Vagina (tissue), 2 donors: ENCODE data around the gene SMIM13.

Experiments
- POLR2A ChIP-seq, 2 donors: fragments of 450-650 bp; IDR thresholded peaks; one replicate each; pipeline ENCODE4 v1.6.1; 2017; ENCODE audit warnings: antibody characterized with exemption in 2 of 2, mild to moderate bottlenecking in 2 of 2, moderate library complexity in 2 of 2
- POLR2AphosphoS5 ChIP-seq, 2 donors: sonication (generic); formaldehyde crosslinking; IDR thresholded peaks; one replicate each; pipeline ENCODE4 v1.9.0; 2017; ENCODE audit warnings: antibody characterized with exemption in 2 of 2, mild to moderate bottlenecking in 2 of 2, low read depth in 1 of 2; ENCODE audit not compliant: insufficient read depth in 1 of 2
- TF ChIP-seq, protein P1 (sequence below), 3 experiments: fragments of 450-650 bp in 2 of 3; fragments of 200-600 bp in 1 of 3; sonication (generic) in 1 of 3; IDR thresholded peaks; one replicate each; pipeline ENCODE4 v1.5.1; 2017 to 2019; ENCODE audit warnings: antibody characterized with exemption in 3 of 3, mild to moderate bottlenecking in 2 of 3, moderate library complexity in 2 of 3

DNA sequence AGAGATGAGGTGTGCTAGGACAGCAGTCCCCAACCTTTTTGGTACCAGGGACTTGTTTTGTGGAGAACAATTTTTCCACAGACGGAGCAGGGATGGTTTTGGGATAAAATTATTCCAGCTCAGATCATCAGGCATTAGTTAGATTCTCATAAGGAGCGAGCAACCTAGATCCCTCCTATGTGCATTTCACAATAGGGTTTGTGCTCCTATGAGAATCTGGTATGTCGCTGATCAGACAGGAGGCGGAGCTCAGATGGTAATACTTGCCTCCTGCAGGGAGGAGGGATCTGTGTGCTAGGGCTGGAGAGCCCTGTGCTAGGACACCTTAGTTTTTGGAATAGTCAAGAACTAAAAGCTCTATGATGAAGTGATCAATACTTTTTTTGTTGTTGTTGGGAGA lies 2.5 kb downstream of the SMIM13 start:
- TF ChIP-seq, protein P1, sequence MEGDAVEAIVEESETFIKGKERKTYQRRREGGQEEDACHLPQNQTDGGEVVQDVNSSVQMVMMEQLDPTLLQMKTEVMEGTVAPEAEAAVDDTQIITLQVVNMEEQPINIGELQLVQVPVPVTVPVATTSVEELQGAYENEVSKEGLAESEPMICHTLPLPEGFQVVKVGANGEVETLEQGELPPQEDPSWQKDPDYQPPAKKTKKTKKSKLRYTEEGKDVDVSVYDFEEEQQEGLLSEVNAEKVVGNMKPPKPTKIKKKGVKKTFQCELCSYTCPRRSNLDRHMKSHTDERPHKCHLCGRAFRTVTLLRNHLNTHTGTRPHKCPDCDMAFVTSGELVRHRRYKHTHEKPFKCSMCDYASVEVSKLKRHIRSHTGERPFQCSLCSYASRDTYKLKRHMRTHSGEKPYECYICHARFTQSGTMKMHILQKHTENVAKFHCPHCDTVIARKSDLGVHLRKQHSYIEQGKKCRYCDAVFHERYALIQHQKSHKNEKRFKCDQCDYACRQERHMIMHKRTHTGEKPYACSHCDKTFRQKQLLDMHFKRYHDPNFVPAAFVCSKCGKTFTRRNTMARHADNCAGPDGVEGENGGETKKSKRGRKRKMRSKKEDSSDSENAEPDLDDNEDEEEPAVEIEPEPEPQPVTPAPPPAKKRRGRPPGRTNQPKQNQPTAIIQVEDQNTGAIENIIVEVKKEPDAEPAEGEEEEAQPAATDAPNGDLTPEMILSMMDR (IDR thresholded peaks at IDR 0.05): no peak
- TF ChIP-seq POLR2AphosphoS5 (IDR thresholded peaks at IDR 0.05; ENCODE audit: insufficient read depth in 1 of 2, low read depth in 1 of 2): no peak
- TF ChIP-seq POLR2A (IDR thresholded peaks at IDR 0.05): no peak
